DMS53 (cell line): ENCODE measurements around the gene ANKRD23.
A peak's percentile ranks its signal among the peaks of the same experiment; 100 is the strongest.

Experiments
- DNase-seq: peaks from one replicate; lab custom pipeline; 2025; lab: John Stamatoyannopoulos, UW

Gene ANKRD23

GRCh38 chr2:96838345-96839292, 5.2 kb downstream of the ANKRD23 start:
- DNase-seq: no peak

DNA sequence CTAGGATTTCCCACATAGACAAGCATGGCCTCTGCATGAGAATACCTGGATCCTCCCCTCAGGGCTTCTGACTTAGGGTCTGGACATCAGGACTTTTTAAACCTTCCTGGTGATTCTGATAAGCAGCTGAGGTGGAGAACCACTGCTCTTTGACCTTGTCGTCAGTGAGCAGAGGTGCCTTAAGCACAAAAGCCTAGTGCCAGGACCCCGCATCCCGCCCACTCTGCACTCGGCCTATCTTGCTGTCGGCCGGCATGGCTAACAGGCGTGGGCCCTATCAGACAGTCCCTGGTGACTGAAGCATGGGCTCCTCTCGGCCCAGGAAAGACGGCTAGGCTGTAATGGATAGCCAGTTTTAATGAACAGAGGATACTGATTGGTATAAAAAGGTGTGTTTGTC, 6.2 kb downstream of the ANKRD23 start:
- DNase-seq: no peak

DNA sequence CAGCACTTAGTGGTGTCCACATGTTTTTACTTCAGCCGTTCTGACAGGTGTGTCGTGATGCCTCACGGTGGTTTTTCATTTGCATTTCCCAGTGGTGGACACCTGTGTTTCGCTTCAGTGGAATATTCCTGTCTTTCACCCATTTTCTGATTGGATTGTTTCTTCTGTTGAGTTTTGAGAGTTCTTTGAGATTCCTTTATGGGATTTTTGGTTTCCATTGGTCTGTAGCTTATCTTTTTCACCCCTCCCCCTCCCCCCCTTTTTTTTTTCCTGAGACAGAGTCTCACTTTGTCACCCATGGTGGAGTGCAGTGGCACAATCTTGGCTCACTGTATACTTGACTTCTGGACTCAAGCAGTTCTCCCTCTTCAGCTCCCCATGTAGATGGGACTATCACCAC, 8.0 kb downstream of the ANKRD23 start:
- DNase-seq: no peak

DNA sequence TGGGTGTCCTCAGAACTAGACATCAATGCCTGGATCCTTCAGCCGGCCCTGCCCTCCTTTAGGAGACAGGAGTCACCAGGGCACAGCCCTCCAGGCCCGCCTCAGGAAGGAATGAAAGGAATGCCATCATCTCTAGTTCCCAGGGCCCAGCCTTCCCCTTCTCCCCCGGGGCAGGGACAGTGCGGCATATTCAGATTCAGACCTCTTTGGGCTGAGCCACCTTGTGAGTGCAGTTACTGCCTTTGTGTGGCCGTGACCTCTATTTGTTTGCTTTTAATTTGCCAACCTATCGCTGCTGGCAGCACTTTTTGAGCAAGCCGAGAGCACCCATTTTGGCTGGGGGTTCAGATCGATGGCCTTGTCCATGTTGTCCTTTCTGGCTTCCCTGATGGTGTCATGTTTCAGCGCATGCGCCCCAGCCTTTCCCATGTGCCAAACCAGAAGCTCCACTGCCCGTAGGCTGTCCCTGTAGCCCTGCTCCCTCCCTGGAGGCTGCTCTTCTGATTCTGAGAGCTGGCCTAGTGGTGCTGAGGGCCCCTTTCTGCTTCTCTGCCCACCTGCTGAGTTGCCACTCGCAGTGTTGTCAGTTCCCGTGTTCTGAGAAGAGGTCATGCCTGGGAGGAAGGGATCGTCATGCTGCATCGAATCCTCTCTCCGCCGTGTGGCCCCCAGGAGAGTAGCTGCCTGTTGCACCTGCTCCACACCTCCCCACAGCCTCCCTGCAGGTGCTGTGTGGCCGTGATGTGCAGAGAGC, 10.9 kb downstream of the ANKRD23 start:
- DNase-seq: peak; percentile 99

DNA sequence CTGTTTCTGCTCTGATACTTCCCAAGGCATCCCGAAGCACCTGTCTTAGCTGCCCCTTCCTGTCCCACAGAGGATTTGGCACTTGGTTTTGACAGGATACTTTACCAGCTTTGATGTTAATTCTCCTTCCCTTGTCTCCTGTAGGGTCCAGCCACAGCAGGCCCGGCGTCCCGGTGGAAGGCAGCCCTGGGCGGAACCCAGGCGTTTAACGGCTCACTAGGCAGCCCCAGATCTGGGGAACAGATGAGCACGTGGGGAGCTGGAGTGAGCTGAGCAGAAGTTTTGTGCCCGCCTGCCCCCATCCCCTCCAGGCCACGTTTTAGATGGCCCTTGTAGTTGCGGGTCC, 11.4 kb downstream of the ANKRD23 start:
- DNase-seq: no peak

DNA sequence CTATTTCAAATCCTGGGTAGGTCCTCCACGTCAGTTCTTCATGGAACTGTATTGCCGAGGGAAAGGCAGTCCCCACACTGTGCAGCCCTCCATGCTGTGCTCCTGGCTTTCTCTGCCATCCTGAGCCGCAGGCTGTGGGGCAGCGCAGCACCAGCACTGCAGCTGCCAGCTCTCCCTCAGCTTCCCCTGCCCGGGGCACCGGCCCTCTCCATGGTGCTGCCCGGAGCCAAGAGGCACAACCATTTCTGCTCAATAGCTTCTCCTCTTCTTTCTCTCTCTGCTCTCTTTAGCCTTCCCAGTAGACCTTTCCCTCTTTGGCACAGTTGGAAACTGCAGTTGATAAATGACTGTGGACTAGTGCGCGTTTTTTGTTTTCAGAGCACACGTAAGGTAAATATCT, 12.1 kb downstream of the ANKRD23 start:
- DNase-seq: peak; percentile 36

- no peak for DNase-seq
Measured at GRCh38 chr2:96830044-96830562, 13.7 kb downstream of the ANKRD23 start.

DNA sequence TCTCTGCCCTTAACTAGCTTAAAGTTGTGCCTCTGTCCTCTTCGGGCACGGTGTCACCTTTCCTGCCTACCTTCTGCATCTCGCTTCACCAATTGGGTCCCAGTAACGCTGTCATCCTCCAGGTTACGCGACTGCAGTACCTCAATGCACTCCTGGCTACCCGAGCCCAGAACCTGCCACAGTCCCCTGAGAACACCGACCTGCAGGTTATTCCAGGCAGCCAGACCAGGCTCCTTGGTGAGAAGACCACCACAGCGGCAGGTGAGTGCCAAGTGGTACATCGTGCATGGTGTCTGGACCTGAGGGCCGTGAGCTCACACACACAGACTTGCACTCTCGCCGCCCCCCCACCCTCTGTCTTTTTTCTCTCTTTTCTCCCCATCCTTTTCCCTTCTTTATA, 14.9 kb downstream of the ANKRD23 start:
- no peak for DNase-seq

- DNase-seq: no peak
Measured at GRCh38 chr2:96828436-96828835, 15.4 kb downstream of the ANKRD23 start.

DNA sequence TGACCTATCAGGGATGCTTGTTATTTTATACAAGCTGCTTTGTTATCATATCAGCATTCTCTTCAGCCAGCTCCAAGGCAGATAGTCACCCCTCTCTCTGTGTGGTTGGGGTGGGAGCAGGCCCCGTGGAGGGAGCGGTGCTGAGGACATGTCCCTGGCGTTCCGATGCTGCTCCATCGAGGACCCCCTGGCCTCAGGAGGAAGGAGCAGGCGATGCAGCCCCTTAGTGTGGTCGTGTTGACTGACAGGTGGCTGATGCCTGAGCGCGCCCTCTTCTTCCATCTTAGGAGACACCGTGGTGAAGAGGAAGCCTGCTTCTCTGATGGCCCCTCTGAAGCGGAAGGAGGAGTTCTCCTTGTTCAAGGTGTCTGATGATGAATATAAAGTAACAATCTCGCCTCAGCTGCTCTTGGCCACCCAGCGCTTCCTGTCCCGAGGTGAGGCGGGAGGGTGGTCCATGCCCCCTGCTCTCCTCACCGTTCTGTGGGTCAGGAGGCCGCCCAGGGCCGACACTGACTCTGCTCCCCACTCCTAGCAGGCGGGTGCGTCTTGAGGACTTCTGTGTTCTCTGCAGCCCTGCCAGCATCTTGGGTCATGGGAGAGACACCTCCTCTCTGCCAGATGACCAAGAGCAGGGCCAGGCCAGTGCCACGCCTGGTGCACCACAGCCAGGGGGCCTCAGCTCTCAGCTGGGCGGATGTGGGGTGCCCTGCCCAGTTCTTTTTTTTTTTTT, 17.1 kb downstream of the ANKRD23 start:
- no peak for DNase-seq

DNA sequence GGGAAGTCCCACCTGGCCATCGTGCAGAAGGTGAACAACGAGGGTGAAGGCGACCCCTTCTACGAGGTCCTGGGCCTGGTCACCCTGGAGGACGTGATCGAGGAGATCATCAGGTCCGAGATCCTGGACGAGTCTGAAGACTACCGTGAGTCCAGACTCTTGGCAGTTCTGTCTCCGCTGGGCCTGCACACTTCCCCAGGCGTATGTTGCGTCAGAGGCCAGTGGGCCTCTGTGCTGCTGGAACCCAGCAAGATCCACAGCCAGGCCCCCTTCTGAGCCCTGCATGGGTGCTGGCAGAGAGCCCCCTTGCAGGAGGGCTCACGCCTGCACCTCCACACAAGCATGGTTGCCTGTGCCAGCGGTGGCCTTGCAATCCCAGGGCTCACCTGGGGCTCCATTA, 18.8 kb downstream of the ANKRD23 start:
- no peak for DNase-seq

GRCh38 chr2:96824079-96824870, 19.5 kb downstream of the ANKRD23 start:
- no peak for DNase-seq

DNA sequence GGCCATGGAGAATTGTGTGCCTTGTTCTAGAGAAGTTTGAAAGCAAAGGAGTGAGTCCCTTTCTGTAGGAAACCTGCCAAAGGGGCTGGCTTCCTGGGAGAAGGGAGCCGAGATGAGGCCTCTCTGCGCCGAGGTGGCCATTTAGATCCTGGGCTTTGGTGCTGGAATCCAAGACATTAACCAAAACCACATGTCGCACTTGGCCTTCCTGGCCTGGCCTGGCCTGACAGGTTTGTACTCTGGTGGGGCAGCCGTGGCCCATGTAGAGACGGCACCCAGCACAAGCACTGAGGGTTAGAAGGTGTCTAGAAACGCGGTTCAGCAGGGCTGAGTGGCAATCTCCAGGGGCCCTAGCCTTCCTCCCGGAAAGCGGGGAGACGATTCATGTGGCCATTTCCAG, 20.6 kb downstream of the ANKRD23 start:
- no peak for DNase-seq

DNA sequence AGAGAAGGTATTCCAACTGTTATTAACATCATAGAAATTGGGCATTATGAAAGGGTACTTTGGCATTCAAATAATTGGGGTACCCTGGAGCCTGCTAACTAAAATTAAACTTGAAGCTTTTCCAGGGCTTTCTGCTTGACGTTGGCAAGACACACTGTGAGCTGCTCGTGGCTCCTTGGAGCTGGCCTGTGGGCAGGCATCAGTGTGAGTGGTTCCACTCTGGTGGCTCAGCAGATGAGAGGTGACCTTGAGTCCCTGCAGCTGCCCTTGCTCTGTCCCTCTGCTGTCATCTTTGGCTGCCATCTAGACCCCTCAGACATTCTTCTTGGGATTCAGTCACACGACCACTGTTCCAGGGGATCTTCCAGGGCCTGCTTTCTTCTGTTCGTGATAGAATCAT, 21.0 kb downstream of the ANKRD23 start:
- no peak for DNase-seq

DNA sequence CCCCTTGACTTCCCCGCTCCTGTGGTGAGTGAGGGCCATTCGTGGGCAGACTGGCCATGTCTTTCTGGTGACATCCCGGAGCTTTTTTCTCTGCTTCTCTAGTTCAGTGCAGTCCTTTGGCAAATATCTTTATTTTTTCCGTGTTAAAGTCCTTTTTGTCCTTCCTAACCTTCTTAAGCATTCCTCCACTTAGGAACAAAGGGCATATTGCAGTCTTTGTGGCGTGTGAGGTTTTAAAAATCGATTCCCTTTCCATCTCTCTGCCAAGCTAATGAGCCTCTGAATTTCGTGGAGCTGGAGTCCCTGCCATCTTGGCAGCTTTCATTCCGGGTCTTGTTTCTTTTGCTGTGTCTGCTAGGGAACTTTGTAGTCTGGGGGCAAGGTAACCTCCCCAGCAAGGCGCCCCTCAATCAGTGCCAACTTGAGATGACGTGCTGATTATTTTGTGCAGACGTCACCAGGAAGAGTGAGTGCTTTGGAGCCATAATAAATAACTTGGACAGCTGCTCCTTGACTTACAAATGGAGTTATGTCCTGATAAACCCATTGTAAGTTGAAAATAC, 22.6 kb downstream of the ANKRD23 start:
- no peak for DNase-seq

- no peak for DNase-seq
Measured at GRCh38 chr2:96819876-96820511, 23.8 kb downstream of the ANKRD23 start.

GRCh38 chr2:96819128-96819875, 24.5 kb downstream of the ANKRD23 start:
- peak; percentile 95 for DNase-seq

DNA sequence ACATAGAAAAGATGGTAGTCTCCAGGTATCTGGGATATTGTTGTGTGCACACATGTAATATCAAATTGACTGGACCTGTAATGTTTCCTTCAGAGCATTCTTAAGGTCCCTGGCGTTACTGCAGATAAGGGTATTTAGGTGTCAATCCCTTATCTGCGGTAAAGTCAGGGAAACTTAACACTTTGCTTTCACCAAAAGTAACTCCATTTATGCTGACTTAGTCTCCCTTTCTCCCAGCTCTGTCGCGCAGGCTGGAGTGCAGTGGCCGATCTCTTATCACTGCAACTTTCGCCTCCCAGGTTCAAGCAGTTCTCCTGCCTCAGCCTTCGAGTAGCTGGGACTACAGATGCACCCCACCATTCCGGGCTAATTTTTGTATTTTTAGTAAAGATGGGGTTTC, 25.9 kb downstream of the ANKRD23 start:
- no peak for DNase-seq

- DNase-seq: peak; percentile 88
Measured at GRCh38 chr2:96816836-96817702, 26.8 kb downstream of the ANKRD23 start.
